ENCODE measurements around the gene ADAM15. TPM values are rescaled to one million over a fixed set of nuclear protein-coding genes. Genes with fewer than 3 reads are reported as not detected.
A peak's percentile ranks its signal among the peaks of the same experiment; 100 is the strongest.

The ADAM15 gene
- total RNA-seq, 1 donor from 2014 or later, result 382 TPM

- H3K27me3 Mint-ChIP-seq (ENCODE audit: unreplicated experiment), result peaks cover 5% of the 10 kb centered on the region
- H3K9me3 Mint-ChIP-seq (ENCODE audit: unreplicated experiment), result no peaks in the 10 kb centered on the region
- no peak for DNase-seq (ENCODE audit: low spot score)
- no peak overlapping the region for H3K4me3 Mint-ChIP-seq (ENCODE audit: unreplicated experiment)
- no peak for TF ChIP-seq CTCF (IDR thresholded peaks at IDR 0.05; ENCODE audit: unreplicated experiment)
- no peaks in the 10 kb centered on the region for H3K36me3 Mint-ChIP-seq (ENCODE audit: low read depth, unreplicated experiment)
- peaks cover 10% of the 10 kb centered on the region for H3K4me1 Mint-ChIP-seq (ENCODE audit: unreplicated experiment)
- no peak overlapping the region for H3K27ac Mint-ChIP-seq (ENCODE audit: unreplicated experiment)
These were observed 39.0 kb upstream of the ADAM15 start for GRCh38 chr1:155012026-155012546.

GRCh38 chr1:155012776-155013602 is 38.1 kb upstream of the ADAM15 start:
- Mint-ChIP-seq H3K4me3 (ENCODE audit: unreplicated experiment) (no peak overlapping the region), H3K9me3 (ENCODE audit: unreplicated experiment) (no peaks in the 10 kb centered on the region), H3K27me3 (ENCODE audit: unreplicated experiment) (peaks cover 8% of the 10 kb centered on the region), H3K4me1 (ENCODE audit: unreplicated experiment) (peaks cover 14% of the 10 kb centered on the region), H3K27ac (ENCODE audit: unreplicated experiment) (no peak overlapping the region), H3K36me3 (ENCODE audit: low read depth, unreplicated experiment) (no peaks in the 10 kb centered on the region)
- DNase-seq (ENCODE audit: low spot score), result no peak
- TF ChIP-seq CTCF (IDR thresholded peaks at IDR 0.05; ENCODE audit: unreplicated experiment), result no peak

- peaks cover 14% of the 10 kb centered on the region for H3K4me1 Mint-ChIP-seq (ENCODE audit: unreplicated experiment)
- no peaks in the 10 kb centered on the region for H3K9me3 Mint-ChIP-seq (ENCODE audit: unreplicated experiment)
- no peaks in the 10 kb centered on the region for H3K36me3 Mint-ChIP-seq (ENCODE audit: low read depth, unreplicated experiment)
- no peak overlapping the region for H3K4me3 Mint-ChIP-seq (ENCODE audit: unreplicated experiment)
- peak overlapping the region; percentile 24 for H3K27ac Mint-ChIP-seq (ENCODE audit: unreplicated experiment)
- H3K27me3 Mint-ChIP-seq (ENCODE audit: unreplicated experiment), result peaks cover 8% of the 10 kb centered on the region
- TF ChIP-seq CTCF (IDR thresholded peaks at IDR 0.05; ENCODE audit: unreplicated experiment), result no peak
- no peak for DNase-seq (ENCODE audit: low spot score)
These were observed 37.5 kb upstream of the ADAM15 start for GRCh38 chr1:155013632-155014031.

GRCh38 chr1:155014709-155015508 is 36.2 kb upstream of the ADAM15 start:
- Mint-ChIP-seq H3K4me1 (ENCODE audit: unreplicated experiment) (peaks cover 17% of the 10 kb centered on the region), H3K27me3 (ENCODE audit: unreplicated experiment) (peaks cover 11% of the 10 kb centered on the region), H3K9me3 (ENCODE audit: unreplicated experiment) (no peaks in the 10 kb centered on the region), H3K27ac (ENCODE audit: unreplicated experiment) (no peak overlapping the region), H3K36me3 (ENCODE audit: low read depth, unreplicated experiment) (peaks cover 6% of the 10 kb centered on the region), H3K4me3 (ENCODE audit: unreplicated experiment) (no peak overlapping the region)
- no peak for DNase-seq (ENCODE audit: low spot score)
- TF ChIP-seq CTCF (IDR thresholded peaks at IDR 0.05; ENCODE audit: unreplicated experiment), result no peak
